Endodermal cell (in vitro differentiated cells): ENCODE measurements around the gene ZBTB46. TPM values are rescaled to one million over a fixed set of nuclear protein-coding genes. Genes with fewer than 3 reads are reported as not detected.
A peak's percentile ranks its signal among the peaks of the same experiment; 100 is the strongest.

ENCODE experiments used
- DNase-seq: peaks from one replicate; pipeline ENCODE4 v3.0.0-alpha.2; 2017
- H3K27ac ChIP-seq: 2 replicates; pipeline ENCODE4 v1.5.1; 2013; ENCODE audit warnings: mild to moderate bottlenecking, low read depth, low read length, moderate library complexity
- H3K27me3 ChIP-seq: 2 replicates; pipeline ENCODE4 v1.6.1; 2013; ENCODE audit warnings: mild to moderate bottlenecking, low read length, moderate library complexity; ENCODE audit not compliant: insufficient read depth, control insufficient read depth, poor library complexity, severe bottlenecking
- H3K36me3 ChIP-seq: 2 replicates; pipeline ENCODE4 v1.7.0; 2013; ENCODE audit warnings: mild to moderate bottlenecking, low read length, moderate library complexity; ENCODE audit not compliant: control insufficient read depth, insufficient read depth
- H3K4me1 ChIP-seq: one replicate; pipeline ENCODE4 v1.7.0; 2013; ENCODE audit warnings: low read length; ENCODE audit not compliant: control insufficient read depth, insufficient read depth
- H3K4me3 ChIP-seq: 2 replicates; pipeline ENCODE4 v1.5.1; 2013; ENCODE audit warnings: mild to moderate bottlenecking, low read length, moderate library complexity
- H3K9ac ChIP-seq: 2 replicates; pipeline ENCODE4 v1.6.1; 2013; ENCODE audit warnings: mild to moderate bottlenecking, low read length, moderate library complexity; ENCODE audit not compliant: poor library complexity, severe bottlenecking; ENCODE audit errors: extremely low read depth
- H3K9me3 ChIP-seq: 2 replicates; pipeline ENCODE4 v1.6.1; 2013; ENCODE audit warnings: mild to moderate bottlenecking, low read length, moderate library complexity; ENCODE audit not compliant: control insufficient read depth
- H3K27ac Mint-ChIP-seq: 2 replicates; pipeline ENCODE4 v1.8.0; 2020; ENCODE audit warnings: mixed read lengths
- H3K27me3 Mint-ChIP-seq: 2 replicates; pipeline ENCODE4 v1.8.0; 2021; ENCODE audit warnings: mild to moderate bottlenecking, mixed read lengths; ENCODE audit not compliant: insufficient read depth
- H3K36me3 Mint-ChIP-seq: 2 replicates; pipeline ENCODE4 v1.8.0; 2020; ENCODE audit warnings: low read depth, mixed read lengths
- H3K4me1 Mint-ChIP-seq: 2 replicates; pipeline ENCODE4 v1.8.0; 2020; ENCODE audit warnings: mixed read lengths
- H3K4me3 Mint-ChIP-seq: 2 replicates; pipeline ENCODE4 v1.8.0; 2020; ENCODE audit warnings: mild to moderate bottlenecking, moderate library complexity, mixed read lengths
- H3K9me3 Mint-ChIP-seq: 2 replicates; pipeline ENCODE4 v1.8.0; 2020; ENCODE audit warnings: mild to moderate bottlenecking, mixed read lengths
- CTCF ChIP-seq: fragments of 200-600 bp; sonication (generic); conservative IDR thresholded peaks from 2 replicates; pipeline ENCODE4 v1.5.0; 2021; ENCODE audit warnings: antibody characterized with exemption, mild to moderate bottlenecking
- WGBS, 2 experiments: methylation state at CpG; one replicate each; pipeline versions ENCODE4 v1.1.5 to v1.1.7; 2013; ENCODE audit warnings: missing lambda C conversion rate in 2 of 2, mixed read lengths in 1 of 2; ENCODE audit not compliant: insufficient coverage in 1 of 2, insufficient read length in 1 of 2; 5-methylcytosine and 5-hydroxymethylcytosine counted together
- total RNA-seq, 2 donors: library from RNA; stranded (reverse); fragmentation: NEBNext Ultra II Directional in 1 of 2; extraction: Animal tissue kit (Norgen Biotek cat#: 25700) in 1 of 2; gene quantifications; 2 replicates in 1 of 2; 3 replicates in 1 of 2; pipeline ENCODE4 v1.2.1, GENCODE V29; 2021

Gene ZBTB46
- total RNA-seq, 2 donors from 2014 or later: 24.9 to 25.9 TPM

- H3K27me3 Mint-ChIP-seq: no peaks in the 10 kb centered on the region
These were observed 81.2 kb downstream of the ZBTB46 start for GRCh38 chr20:63749597-63750508.

GRCh38 chr20:63748934-63749270, 82.2 kb downstream of the ZBTB46 start:
- WGBS, 2 experiments: 94% methylated on average over 11 of the region's 11 CpGs
- peak; percentile 37 for DNase-seq

More at GRCh38 chr20:63749597-63750508, 81.2 kb downstream of the ZBTB46 start:
- H3K9me3 ChIP-seq: no peaks in the 10 kb centered on the region
- H3K36me3 Mint-ChIP-seq: peaks cover 12% of the 10 kb centered on the region
- H3K4me1 ChIP-seq: no peaks in the 10 kb centered on the region
- H3K27ac Mint-ChIP-seq: no peak overlapping the region
- no peak for TF ChIP-seq CTCF
- H3K9ac ChIP-seq: no peak overlapping the region
- no peak overlapping the region for H3K4me3 ChIP-seq
- H3K9me3 Mint-ChIP-seq: no peaks in the 10 kb centered on the region
- no peaks in the 10 kb centered on the region for H3K27me3 ChIP-seq
- H3K4me3 Mint-ChIP-seq: no peak overlapping the region
- peak; percentile 35 for DNase-seq
- no peak overlapping the region for H3K27ac ChIP-seq
- H3K4me1 Mint-ChIP-seq: peaks cover 6% of the 10 kb centered on the region
- 94 to 95% methylated on average over 8 to 16 of the region's 16 CpGs for WGBS, 2 experiments
- peaks cover 6% of the 10 kb centered on the region for H3K36me3 ChIP-seq

More at GRCh38 chr20:63748934-63749270, 82.2 kb downstream of the ZBTB46 start:
- Mint-ChIP-seq H3K4me1 (peaks cover 4% of the 10 kb centered on the region), H3K9me3 (no peaks in the 10 kb centered on the region), H3K36me3 (peaks cover 9% of the 10 kb centered on the region), H3K27ac (no peak overlapping the region), H3K27me3 (no peaks in the 10 kb centered on the region), H3K4me3 (no peak overlapping the region)
- TF ChIP-seq CTCF: no peak
- Histone ChIP-seq H3K27me3 (no peaks in the 10 kb centered on the region), H3K27ac (no peak overlapping the region), H3K36me3 (peaks cover 13% of the 10 kb centered on the region), H3K9ac (no peak overlapping the region), H3K9me3 (no peaks in the 10 kb centered on the region), H3K4me1 (no peaks in the 10 kb centered on the region), H3K4me3 (no peak overlapping the region)
